ENCODE data around the gene ZDHHC17. TPM values are rescaled to one million over a fixed set of nuclear protein-coding genes. Genes with fewer than 3 reads are reported as not detected.

ZDHHC17 gene
- total RNA-seq, 1 donor from 2014 or later, result 18.0 TPM

DNA sequence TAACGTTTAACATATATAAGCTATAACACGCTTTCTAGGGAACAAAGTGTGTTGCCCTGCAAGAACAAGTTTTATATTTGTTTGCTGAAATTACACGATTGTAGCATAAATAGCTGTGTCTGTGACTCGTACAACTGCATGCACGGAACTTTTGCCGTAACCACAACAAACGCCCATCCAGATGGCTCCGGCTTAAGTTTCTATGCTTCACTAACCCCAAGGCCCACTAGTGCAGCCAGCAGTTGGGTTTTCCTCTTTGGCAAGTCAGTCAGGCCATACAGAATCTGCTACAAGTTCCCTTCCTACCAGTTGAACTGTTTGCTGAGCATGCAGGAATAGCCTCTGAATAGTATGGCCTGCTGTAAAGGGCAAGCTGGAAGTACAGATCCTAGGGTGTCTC, 102.8 kb downstream of the ZDHHC17 start:
- DNase-seq (ENCODE audit: missing footprints) (no peak), ATAC-seq (no peak)
- intact Hi-C loops (cut with DNase I), result no loop called here

DNA sequence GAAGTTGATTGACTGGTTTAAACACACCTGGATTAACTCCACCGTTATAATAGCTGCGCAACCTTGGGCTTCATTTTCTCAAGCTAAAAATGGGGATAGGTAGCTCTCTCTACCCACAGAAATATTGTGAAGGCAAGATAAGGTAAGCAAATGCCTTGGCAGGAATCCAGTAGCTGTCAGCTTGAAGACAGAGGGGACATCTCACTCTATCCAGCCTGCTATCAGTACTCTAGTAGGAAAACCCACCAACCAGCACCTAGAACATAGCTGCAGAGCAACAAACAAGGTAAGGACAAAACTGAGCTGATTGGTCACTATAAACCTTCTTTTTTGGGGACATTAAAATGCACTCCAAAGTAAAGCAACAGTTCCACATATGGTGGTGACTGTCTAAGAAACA, 107.2 kb downstream of the ZDHHC17 start:
- ATAC-seq, result no peak
- DNase-seq (ENCODE audit: missing footprints), result no peak
- intact Hi-C loops (cut with DNase I), result no loop called here

DNA sequence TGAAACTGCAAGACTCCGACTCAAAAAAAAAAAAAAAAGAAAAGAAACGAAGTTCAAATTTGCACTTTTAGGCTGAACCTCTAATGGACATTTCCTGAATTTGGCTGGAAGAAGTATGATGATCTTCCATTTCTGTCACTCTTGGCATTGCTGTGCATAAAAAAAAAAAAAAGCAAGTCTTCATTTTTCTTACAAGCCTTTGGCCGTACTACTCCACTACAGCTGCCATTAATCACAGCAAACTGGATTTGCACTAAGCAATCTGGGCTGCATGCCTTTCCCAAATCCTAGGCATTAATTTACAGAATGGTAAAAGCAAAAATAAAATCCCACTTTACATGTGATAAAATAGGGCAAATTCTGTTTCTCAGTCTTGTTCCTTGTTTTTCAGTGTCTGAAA, 107.8 kb downstream of the ZDHHC17 start:
- DNase-seq (ENCODE audit: missing footprints) (no peak), ATAC-seq (no peak)
- intact Hi-C loops (cut with DNase I), result no loop called here

DNA sequence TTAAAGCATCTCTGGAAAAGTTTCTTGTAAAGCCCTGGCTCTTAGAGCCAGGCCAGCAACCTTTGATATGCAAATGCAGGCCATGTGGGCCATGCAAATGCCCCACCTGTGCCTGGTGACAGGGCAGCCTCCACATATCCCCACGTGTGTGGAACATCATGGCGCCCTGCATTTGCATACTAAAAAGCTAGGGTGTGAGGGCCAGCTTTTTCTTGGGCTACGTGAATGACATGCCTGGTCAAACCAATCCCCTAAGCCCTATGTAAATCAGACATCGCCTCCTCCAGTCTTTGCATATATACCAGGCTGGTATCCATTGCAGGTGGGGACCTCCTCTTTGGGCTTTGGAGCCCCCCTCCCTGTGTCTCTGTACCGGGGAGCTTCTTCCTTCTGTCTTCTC, 108.5 kb downstream of the ZDHHC17 start:
- no peak for DNase-seq (ENCODE audit: missing footprints)
- no peak for ATAC-seq
- intact Hi-C loops (cut with DNase I), result no loop called here

DNA sequence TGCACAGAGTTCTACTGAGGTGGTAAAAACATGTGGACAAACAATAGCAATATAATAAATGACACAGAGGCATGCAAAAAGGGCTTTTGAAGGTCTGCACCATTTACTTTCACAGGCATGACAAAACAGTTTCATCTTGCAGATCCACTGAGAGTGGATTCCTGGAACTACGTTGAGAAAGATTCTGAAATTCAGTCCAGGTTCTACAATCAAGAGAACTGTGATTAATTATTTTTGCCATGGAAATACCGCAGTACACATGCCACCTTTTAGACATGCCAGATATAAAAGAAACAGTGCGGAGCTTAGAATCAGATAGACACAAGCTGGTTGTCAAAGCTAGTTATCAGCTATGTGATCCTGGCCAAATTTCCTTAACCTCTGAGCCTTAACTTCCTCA, 110.1 kb downstream of the ZDHHC17 start:
- intact Hi-C loops (cut with DNase I), result no loop called here
- DNase-seq (ENCODE audit: missing footprints) (no peak), ATAC-seq (no peak)

DNA sequence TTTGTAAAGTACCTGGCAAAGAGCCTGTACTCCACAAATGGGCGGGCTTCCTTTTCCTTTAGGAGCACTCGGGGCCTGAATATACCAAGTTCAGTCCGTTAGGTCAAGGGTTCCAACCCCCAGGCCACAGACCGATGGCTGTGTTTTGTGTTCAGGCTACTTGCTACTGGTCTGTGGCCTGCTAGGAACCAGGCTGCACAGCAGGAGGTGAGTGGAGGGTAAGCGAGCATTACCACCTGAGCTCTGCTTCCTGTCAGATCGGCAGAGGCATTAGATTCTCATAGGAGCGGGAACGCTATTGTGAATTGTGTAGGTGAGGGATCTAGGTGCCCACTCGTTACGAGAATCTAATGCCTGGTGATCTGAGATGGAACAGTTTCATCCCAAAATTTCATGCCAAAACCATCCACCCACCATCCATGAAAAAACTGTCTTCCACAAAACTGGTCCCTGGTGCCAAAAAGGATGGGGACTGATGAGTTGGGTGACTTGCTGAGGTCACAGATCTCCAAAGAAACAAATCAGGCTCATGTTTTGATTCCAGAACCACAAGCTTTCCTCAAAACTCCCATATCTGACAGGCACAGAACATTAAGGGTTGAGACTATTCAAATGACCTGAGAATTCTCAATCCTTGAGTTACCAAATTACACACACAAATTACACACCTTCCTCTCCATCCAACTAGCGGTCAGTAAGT, 110.7 kb downstream of the ZDHHC17 start:
- intact Hi-C loops (cut with DNase I), result loop anchor here (5.0 kb wide), 2 partner anchors 43 to 138 kb away; no protein-coding TSS in a partner anchor
- no peak for ATAC-seq
- DNase-seq (ENCODE audit: missing footprints), result no peak

DNA sequence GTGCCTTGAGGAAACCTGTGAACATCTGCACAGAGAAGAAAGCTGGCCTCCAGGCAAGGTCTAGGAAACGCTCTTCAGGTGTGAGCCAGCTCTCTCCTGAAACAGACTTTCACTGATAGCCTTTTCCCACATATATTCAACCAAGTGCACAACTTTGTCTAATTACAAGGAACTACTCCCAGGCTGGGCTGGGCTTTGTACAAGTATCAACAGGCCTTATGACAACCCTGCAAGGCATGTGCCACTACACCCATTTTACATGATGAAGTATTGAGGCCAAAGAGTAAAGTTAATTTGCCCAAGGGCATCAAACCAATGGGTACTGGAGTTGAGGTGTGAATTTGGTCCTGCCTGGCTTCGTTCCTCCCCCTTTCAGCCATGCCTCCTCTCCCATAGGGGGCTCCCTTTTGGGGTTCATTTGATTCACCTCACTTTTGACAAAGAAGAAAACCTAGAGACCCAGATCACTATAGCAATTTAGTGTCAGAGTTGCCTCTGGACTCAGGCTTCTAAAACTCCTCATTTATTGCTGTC, 112.8 kb downstream of the ZDHHC17 start:
- DNase-seq (ENCODE audit: missing footprints) (no peak), ATAC-seq (no peak)
- intact Hi-C loops (cut with DNase I), result loop anchor here (5.0 kb wide), 2 partner anchors 41 to 136 kb away; no protein-coding TSS in a partner anchor

DNA sequence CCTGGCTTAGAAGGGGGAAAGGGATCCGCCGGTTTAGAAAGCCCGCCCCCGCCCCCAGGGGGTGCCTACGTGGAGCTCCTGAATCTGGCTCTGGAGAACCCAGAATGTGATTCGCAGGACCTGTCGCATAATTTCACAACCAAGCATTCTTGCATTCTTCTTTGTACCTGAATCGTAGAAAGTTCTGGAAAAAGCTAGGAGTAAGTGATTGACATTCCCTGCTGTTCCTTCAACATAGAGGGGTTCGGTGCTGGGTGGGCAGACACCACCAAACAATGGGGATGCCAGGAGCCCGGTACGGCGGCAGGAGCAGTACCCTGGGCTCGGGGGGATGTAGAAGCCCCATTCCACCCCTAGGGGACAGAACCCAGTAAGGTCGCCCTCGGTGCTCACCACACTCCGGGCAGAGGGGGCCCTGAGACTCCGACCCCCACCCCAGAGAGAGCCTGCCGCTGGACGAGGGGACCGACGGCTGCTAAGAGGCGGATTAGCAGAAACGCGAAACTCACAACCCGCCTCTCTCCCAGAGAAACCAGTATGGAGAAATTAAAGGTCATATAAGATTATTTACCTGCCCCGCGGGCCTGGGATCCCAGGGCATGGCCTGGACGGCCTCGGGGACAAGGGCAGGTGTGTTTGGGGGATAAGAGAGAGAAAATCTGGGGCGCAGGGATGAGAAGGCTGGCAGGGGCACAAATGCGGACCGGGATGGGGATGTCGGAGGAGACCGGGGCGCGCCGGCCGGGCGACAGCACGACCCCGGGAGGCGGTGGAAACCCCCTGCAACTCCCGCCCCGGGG, 114.4 kb downstream of the ZDHHC17 start:
- no peak for DNase-seq (ENCODE audit: missing footprints)
- intact Hi-C loops (cut with DNase I), result loop anchor here (2.0 to 5.0 kb wide), 3 partner anchors 39 to 134 kb away; no protein-coding TSS in a partner anchor
- ATAC-seq, result peak; percentile 18

DNA sequence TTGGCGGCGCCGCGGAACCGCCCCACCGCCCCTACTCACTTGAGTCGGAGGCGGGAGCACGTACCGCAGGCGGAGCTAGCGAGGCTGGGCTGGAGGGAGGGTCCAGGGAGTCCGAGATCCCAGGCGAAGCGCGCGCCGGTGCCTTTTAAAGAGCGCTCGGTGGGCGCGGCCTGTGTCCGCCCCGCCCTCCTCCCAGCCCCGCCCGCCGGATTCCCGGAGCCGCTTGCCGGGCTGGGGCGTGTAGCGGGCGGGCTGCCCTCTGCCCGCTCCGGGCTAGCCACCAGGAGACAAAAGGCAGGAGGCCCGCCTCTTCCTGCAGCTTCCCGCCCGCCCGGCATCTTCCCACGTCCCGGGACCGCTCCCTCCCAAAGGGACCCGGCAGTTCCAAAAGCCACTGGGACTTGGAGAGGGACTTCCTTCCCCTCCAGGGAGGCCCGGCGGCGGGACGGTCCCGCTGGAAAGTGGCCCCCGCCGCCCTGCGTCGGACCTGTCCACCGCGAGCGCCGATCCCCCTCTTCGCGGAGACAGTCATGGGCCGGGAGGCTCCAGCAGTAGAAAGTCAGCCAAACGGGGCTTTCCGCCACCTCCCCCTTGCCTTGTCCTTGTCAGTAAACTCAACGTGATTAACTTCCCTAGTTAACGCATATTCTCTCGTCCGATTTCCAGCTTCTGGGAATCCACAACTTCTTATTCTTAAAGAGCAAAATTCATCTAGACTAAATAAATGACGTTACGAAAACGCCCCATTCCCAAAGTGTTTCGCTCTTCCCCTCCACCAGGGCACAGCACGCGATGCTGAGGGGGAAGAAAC, 115.2 kb downstream of the ZDHHC17 start, which contains the start of gene CSRP2:
Gene CSRP2 (minus strand): TSS at position 121 of the 811 bp plus-strand sequence. CDS start 12,759 bp downstream, outside the sequence.
- ATAC-seq (peak; percentile 97), DNase-seq (ENCODE audit: missing footprints) (peak; percentile 94)
- intact Hi-C loops (cut with DNase I), result loop anchor here (2.0 to 5.0 kb wide), 3 partner anchors 38 to 133 kb away; no protein-coding TSS in a partner anchor

DNA sequence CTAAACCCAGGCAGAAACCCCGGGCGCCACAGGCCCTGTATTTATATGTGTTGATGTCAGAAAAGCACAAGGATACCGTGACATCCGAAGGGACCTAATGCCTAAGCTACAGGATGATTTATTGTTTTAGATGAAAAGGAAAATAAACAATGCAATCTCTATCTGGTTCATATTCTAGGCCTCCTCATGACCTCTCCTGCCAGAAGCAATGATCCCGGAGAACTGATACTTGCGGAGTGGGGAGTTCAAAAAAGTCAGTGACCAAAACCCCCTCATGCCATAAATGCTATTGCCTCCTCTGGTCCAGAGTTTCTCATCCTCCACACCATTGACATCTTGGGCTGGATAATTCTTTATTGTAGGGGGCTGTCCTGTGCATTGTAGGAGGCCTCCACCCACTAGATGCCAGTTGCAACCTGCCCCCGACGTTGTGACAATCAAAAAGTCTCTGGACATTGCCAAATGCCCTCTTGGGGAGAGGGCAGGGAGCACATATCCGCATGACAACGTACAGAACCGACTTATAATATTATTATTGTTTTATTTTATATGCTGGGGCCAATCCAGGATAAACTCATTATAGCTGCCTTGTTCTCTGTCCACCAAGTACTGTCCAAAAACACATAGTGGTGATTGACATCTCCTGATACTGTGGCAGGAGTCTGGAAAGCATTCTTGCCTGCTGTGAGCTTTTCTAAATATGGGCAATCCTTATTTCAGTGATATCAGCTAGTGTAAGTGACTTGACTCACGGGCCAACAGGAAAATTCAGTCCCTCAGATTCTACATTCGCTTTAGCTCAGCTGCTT, 116.0 kb downstream of the ZDHHC17 start:
- no peak for ATAC-seq
- no peak for DNase-seq (ENCODE audit: missing footprints)
- intact Hi-C loops (cut with DNase I), result loop anchor here (2.0 to 5.0 kb wide), 3 partner anchors 37 to 132 kb away; no protein-coding TSS in a partner anchor

DNA sequence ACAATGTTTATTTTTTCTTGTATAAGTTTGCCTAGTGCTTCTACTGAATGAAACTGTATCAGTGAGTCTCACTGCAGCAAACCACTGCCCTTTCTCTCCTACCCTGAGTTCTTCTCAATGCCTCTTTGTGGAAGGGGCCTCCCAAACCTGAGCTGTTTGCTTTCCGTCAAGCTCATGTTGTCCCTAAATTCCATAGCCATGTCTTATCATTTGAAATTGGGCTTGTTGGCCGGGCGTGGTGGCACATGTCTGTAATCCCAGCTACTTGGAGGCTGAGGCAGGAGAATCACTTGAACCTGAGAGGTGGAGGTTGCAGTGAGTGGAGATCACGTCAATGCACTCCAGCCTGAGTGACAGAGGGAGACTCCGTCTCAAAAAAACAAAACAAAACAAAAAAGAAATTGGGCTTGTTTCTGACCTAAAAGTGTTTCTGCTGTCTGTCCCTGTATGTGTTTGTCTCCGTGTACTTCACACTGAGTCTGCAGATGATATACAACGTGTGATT, 116.7 kb downstream of the ZDHHC17 start:
- ATAC-seq (no peak), DNase-seq (ENCODE audit: missing footprints) (no peak)
- intact Hi-C loops (cut with DNase I), result no loop called here

DNA sequence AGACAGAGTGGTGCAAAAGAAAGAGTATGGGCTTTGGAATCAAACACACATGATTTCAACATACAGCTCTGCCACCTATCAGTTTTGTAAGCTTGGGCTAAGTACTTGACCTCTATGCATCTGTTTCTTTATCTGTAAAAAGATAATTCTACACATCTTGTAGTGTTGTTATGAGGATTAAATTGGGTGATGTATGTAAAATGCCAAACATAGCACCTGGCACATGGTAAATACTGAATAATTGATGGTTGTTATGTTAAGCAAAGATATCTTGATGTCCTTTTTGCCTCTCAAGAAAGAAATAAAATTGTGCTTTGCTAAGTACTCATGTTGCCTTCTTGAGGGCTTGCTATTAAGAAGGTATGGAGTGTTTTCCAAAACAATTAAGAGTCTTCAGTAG, 117.2 kb downstream of the ZDHHC17 start:
- ATAC-seq (no peak), DNase-seq (ENCODE audit: missing footprints) (no peak)
- intact Hi-C loops (cut with DNase I), result no loop called here

DNA sequence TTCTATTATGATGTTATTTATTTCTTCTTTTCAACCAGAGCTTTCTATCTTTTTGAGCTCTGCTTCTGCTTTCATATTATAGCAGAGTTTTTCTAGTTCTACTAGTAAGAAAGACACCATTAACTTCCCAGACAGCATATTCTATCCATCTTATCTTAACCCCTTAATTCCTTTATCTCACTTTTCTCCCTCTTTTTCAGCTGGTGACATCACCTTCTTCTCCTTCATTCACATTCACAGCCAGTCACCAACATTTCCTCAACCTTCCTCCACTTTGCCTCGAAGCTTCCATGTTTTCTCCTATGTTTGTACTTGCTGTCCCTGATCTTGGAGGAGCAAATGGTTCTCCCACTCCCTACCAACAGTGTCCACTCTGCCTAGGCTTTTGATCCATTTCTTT, 118.5 kb downstream of the ZDHHC17 start:
- intact Hi-C loops (cut with DNase I), result no loop called here
- ATAC-seq (no peak), DNase-seq (ENCODE audit: missing footprints) (no peak)

DNA sequence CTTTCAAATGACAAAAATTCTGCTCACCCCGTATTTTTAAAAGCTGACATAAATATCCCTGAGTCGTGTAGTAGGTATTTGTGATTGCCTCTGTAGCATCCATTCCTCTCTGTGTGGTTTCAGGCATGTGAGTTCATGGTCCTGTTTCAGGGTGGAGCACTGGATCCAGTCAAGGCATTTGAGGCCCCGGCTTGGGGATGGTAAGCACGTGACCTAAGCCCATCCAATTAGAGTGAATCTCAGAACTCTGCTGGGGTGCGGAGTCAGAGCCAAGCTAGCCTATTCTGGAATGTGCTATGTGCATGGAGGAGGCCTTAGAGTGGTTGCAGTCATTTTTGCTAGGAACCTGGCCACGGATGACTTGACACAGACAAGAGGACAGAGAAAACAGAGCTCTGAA, 119.2 kb downstream of the ZDHHC17 start:
- DNase-seq (ENCODE audit: missing footprints), result no peak
- intact Hi-C loops (cut with DNase I), result no loop called here
- ATAC-seq, result no peak

DNA sequence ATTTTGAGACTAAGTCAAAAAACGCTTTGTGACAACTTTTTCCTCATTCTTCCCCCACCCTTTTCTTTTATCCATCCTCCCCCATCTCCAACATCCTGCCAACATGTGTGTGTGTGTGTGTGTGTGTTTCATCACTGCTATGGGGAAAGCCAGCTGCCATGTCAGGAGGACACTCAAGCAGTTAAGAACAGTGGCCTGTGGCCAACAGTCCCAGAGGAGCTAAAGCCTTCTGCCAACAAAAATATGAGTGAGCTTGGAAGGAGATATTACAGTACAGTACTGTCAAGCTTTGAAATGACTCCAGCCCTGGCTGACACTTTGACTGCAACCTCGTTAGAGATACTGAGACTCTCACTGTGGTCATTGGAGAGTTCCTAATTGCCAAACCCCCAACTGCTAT, 119.9 kb downstream of the ZDHHC17 start:
- intact Hi-C loops (cut with DNase I), result no loop called here
- peak; percentile 80 for DNase-seq (ENCODE audit: missing footprints)
- peak; percentile 83 for ATAC-seq

DNA sequence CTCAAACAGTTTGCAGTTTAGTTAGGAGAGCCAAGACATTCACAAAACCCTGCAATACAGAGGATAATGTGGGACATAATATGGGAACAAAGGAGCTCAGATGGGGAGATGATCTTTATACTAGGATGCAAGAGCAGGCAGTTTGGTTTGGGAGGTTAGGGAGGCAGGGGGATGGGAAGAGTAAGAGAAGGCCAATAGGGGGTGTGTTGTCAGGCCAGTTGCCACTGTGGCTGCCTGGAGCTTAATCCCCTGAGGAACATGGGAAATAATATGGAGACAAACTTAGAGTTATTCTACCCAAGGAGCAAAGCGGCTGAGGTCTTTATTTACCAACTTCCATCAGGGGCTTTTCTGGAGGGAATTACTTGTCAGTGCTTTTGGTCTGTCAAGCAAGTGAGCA, 124.9 kb downstream of the ZDHHC17 start:
- DNase-seq (ENCODE audit: missing footprints), result no peak
- intact Hi-C loops (cut with DNase I), result no loop called here
- ATAC-seq, result no peak

DNA sequence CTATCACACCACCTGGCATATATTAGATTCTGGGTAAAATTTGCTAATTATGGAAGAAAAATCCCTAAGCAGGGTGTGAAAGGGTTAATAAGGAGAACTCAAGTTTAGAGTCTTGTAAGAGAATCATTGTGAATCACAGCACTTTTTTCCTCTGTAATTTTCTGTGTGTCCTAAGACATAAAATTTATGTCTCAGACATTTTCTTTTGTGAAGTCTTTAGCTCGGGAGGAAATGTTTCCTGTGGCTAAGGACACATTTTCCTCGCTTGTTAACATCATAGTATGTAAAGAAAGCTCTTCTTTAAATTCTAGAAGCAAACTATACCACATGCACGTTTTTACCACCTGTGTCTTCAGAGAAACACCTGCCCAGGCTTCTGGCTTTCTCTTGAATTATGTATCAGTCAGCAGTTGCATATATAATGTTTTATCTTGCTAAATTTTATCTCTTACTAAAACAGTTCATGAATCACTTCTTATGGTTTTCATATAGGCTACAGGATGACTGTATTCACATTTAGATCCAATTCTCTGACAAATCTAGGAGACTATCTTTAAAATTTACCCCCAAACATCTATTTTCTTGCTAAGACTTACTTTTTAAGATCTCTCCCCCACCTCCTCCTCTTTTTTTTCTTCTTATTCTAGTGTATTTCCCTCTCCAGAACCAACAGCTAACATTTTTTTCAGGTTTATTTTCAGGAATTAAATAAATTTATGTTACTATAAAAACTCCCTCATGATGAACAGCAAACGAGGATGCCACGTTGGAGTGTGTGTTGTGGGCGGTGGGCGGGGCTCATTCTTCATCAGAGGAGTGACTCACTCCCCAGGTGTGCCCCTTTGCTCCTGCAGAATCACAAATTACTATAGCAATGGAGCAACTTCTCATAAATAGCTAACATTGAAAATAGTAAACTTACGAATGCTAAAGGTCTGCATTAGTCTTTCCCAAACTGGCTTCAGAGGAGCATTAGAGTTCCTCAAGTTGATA, 126.5 kb downstream of the ZDHHC17 start:
- DNase-seq (ENCODE audit: missing footprints) (no peak), ATAC-seq (no peak)
- intact Hi-C loops (cut with DNase I), result no loop called here
